Stomach smooth muscle (tissue), 2 donors: ENCODE results near the gene PLEKHH2.
"Not testable (repeated sequence)": the region's sequence is repeated elsewhere in the genome, so short reads cannot be mapped to it uniquely, and the experiment has no call there.

Source experiments
- H3K27ac ChIP-seq: one replicate; pipeline ENCODE4 v1.7.0; 2013; ENCODE audit warnings: mild to moderate bottlenecking, low read length, inconsistent platforms
- H3K27me3 ChIP-seq, 2 donors: one replicate each; pipeline ENCODE4 v1.7.0; 2013; ENCODE audit warnings: low read length in 2 of 2; ENCODE audit not compliant: insufficient read depth in 2 of 2, control insufficient read depth in 1 of 2
- H3K36me3 ChIP-seq, 2 donors: one replicate each; pipeline ENCODE4 v1.7.0; 2013; ENCODE audit warnings: low read length in 2 of 2; ENCODE audit not compliant: control insufficient read depth in 2 of 2, insufficient read depth in 2 of 2
- H3K4me1 ChIP-seq: one replicate; pipeline ENCODE4 v1.7.0; 2013; ENCODE audit warnings: low read length; ENCODE audit not compliant: control insufficient read depth, insufficient read depth
- H3K4me3 ChIP-seq, 2 donors: one replicate each; pipeline ENCODE4 v1.7.0; 2013; ENCODE audit warnings: low read length in 2 of 2
- H3K9ac ChIP-seq, 2 donors: one replicate each; pipeline ENCODE4 v1.7.0; 2013; ENCODE audit warnings: low read length in 2 of 2, mild to moderate bottlenecking in 1 of 2
- H3K9me3 ChIP-seq, 2 donors: one replicate each; pipeline ENCODE4 v1.7.0; 2013; ENCODE audit warnings: low read length in 2 of 2; ENCODE audit not compliant: control insufficient read depth in 2 of 2
- donor health status: healthy.
- donor health status: Pancreatic carcinoma.

Gene PLEKHH2

GRCh38 chr2:43717322-43717721 lies 80.3 kb downstream of the PLEKHH2 start:
- Histone ChIP-seq H3K36me3 (peaks cover 0 to 2% of the 10 kb centered on the region in 2 donors), H3K4me1 (no peaks in the 10 kb centered on the region), H3K9me3 (no peaks in the 10 kb centered on the region), H3K9ac (no peak overlapping the region), H3K27ac (no peak overlapping the region), H3K4me3 (no peak overlapping the region), H3K27me3 (no peaks in the 10 kb centered on the region)

- Histone ChIP-seq H3K36me3 (peaks cover 0 to 2% of the 10 kb centered on the region in 2 donors), H3K27ac (no peak overlapping the region), H3K4me1 (no peaks in the 10 kb centered on the region), H3K9me3 (no peaks in the 10 kb centered on the region), H3K27me3 (no peaks in the 10 kb centered on the region), H3K4me3 (no peak overlapping the region), H3K9ac (no peak overlapping the region)
Observed at GRCh38 chr2:43718530-43719124, 81.6 kb downstream of the PLEKHH2 start.

GRCh38 chr2:43724728-43725526 lies 87.9 kb downstream of the PLEKHH2 start:
- H3K27me3 ChIP-seq, result no peaks in the 10 kb centered on the region
- H3K9me3 ChIP-seq, result no peaks in the 10 kb centered on the region
- no peak overlapping the region for H3K9ac ChIP-seq
- H3K4me1 ChIP-seq, result no peaks in the 10 kb centered on the region
- H3K27ac ChIP-seq, result no peak overlapping the region
- H3K36me3 ChIP-seq, result peaks cover 0 to 2% of the 10 kb centered on the region in 2 donors
- no peak overlapping the region for H3K4me3 ChIP-seq

GRCh38 chr2:43725711-43726246 lies 88.7 kb downstream of the PLEKHH2 start:
- no peak overlapping the region for H3K9ac ChIP-seq
- no peaks in the 10 kb centered on the region for H3K4me1 ChIP-seq
- H3K27ac ChIP-seq, result no peak overlapping the region
- peaks cover 0 to 2% of the 10 kb centered on the region in 2 donors for H3K36me3 ChIP-seq
- no peak overlapping the region for H3K4me3 ChIP-seq
- H3K27me3 ChIP-seq, result no peaks in the 10 kb centered on the region
- no peaks in the 10 kb centered on the region for H3K9me3 ChIP-seq

GRCh38 chr2:43726961-43727633 lies 90.0 kb downstream of the PLEKHH2 start:
- not testable (repeated sequence) for H3K9ac ChIP-seq, H3K4me1 ChIP-seq, H3K4me3 ChIP-seq, H3K9me3 ChIP-seq, H3K27ac ChIP-seq, H3K27me3 ChIP-seq, H3K36me3 ChIP-seq

GRCh38 chr2:43727634-43728014 lies 90.6 kb downstream of the PLEKHH2 start:
- Histone ChIP-seq H3K4me3 (no peak overlapping the region), H3K9me3 (no peaks in the 10 kb centered on the region), H3K27ac (no peak overlapping the region), H3K9ac (no peak overlapping the region), H3K4me1 (no peaks in the 10 kb centered on the region), H3K27me3 (no peaks in the 10 kb centered on the region), H3K36me3 (peaks cover 0 to 2% of the 10 kb centered on the region in 2 donors)

- Histone ChIP-seq H3K9ac (no peak overlapping the region), H3K36me3 (peaks cover 0 to 2% of the 10 kb centered on the region in 2 donors), H3K27ac (no peak overlapping the region), H3K4me3 (no peak overlapping the region), H3K4me1 (no peaks in the 10 kb centered on the region), H3K27me3 (no peaks in the 10 kb centered on the region), H3K9me3 (no peaks in the 10 kb centered on the region)
Observed at GRCh38 chr2:43729491-43730174, 92.6 kb downstream of the PLEKHH2 start.

- H3K27me3 ChIP-seq, result no peaks in the 10 kb centered on the region
- no peaks in the 10 kb centered on the region for H3K4me1 ChIP-seq
- H3K27ac ChIP-seq, result no peak overlapping the region
- no peak overlapping the region for H3K4me3 ChIP-seq
- peaks cover 0 to 2% of the 10 kb centered on the region in 2 donors for H3K36me3 ChIP-seq
- H3K9me3 ChIP-seq, result no peaks in the 10 kb centered on the region
- no peak overlapping the region for H3K9ac ChIP-seq
Observed at GRCh38 chr2:43731211-43731610, 94.2 kb downstream of the PLEKHH2 start.

- no peak overlapping the region for H3K4me3 ChIP-seq
- H3K9me3 ChIP-seq, result no peaks in the 10 kb centered on the region
- peaks cover 0 to 2% of the 10 kb centered on the region in 2 donors for H3K36me3 ChIP-seq
- H3K9ac ChIP-seq, result no peak overlapping the region
- H3K27me3 ChIP-seq, result no peaks in the 10 kb centered on the region
- H3K4me1 ChIP-seq, result no peaks in the 10 kb centered on the region
- H3K27ac ChIP-seq, result no peak overlapping the region
Observed at GRCh38 chr2:43736637-43737036, 99.6 kb downstream of the PLEKHH2 start.

- no peaks in the 10 kb centered on the region for H3K4me1 ChIP-seq
- H3K9ac ChIP-seq, result no peak overlapping the region
- no peaks in the 10 kb centered on the region for H3K9me3 ChIP-seq
- no peaks in the 10 kb centered on the region for H3K27me3 ChIP-seq
- no peak overlapping the region for H3K27ac ChIP-seq
- H3K36me3 ChIP-seq, result no peaks in the 10 kb centered on the region
- H3K4me3 ChIP-seq, result no peak overlapping the region
Observed at GRCh38 chr2:43737097-43737854, 100.2 kb downstream of the PLEKHH2 start.
